Measurements from ENCODE around the gene SNX15. TPM values are rescaled to one million over a fixed set of nuclear protein-coding genes. Genes with fewer than 3 reads are reported as not detected.
"Not testable (repeated sequence)": the region's sequence is repeated elsewhere in the genome, so short reads cannot be mapped to it uniquely, and the experiment has no call there.

The SNX15 gene
- total RNA-seq, 1 experiment from 2014 or later, result 14.8 TPM

DNA sequence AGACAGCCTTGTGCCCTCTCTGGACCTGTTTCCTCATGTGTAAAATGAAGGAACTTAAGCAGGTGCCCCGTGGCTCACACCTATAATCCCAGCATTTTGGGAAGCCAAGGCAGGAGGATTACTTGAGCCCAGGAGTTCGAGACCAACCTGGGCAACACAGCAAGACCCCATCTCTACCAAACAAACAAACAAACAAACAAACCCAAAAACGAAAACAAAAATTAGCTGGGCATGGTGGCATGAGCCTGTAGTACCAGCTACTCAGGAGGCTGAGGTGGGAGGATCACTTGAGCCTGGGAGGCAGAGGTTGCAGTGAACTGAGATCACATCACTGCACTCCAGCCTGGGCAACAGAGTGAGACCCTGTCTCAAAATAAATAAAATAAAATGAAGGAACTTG lies 23.3 kb upstream of the SNX15 start:
- not testable (repeated sequence) for H3K27me3 ChIP-seq; H3K4me3 ChIP-seq; DNase-seq; H3K9me3 ChIP-seq (replicated peaks); H3K27ac ChIP-seq; H3K36me3 ChIP-seq; H3K4me1 ChIP-seq

DNA sequence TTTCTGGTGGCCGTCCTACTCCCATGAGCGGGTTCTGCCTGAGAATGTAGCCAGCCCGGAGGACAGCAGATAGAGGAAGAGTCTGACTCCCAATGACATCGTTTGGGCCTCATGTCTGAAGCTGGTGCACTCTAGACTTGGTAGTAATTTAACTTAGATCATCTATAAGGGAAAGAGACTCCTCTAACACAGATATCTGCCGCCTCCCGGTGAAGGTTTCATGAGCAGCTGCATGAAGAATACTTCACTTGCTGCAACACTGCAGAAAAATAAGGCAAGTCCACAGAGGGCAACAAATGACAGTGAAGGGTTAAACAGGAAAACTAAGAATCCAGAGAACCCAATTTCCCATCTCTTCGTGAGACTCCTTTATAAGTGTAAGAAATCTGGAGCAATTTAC lies 19.2 kb upstream of the SNX15 start:
- no peaks in the 10 kb centered on the region for H3K4me1 ChIP-seq
- H3K9me3 ChIP-seq (replicated peaks), result no peaks in the 10 kb centered on the region
- H3K36me3 ChIP-seq, result no peaks in the 10 kb centered on the region
- no peak overlapping the region for H3K4me3 ChIP-seq
- no peak for DNase-seq
- H3K27me3 ChIP-seq, result 0 out of 2 replicates have a peak, but pooled peaks cover 2% of the 10 kb centered on the region
- no peak overlapping the region for H3K27ac ChIP-seq

DNA sequence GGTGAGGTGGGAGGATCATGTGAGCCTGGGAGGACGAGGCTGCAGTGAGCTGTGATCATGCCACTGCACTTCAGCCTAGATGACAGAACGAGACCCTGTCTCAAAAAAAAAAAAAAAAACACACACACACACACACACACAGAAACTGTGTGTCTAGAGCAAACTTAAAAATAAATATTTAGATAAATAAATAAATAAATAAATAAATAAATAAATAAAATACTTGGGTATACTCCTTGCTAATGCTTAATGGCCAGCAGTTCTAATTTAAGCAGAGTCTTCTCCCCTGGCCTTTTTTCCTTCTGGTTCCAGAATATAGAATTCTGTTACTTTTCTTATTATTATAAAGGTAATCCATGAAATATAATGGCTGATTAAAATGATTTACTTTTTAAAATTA lies 18.4 kb upstream of the SNX15 start:
- H3K4me1 ChIP-seq, result no peaks in the 10 kb centered on the region
- DNase-seq, result no peak
- no peaks in the 10 kb centered on the region for H3K36me3 ChIP-seq
- no peak overlapping the region for H3K4me3 ChIP-seq
- H3K27me3 ChIP-seq, result no peaks in the 10 kb centered on the region
- no peaks in the 10 kb centered on the region for H3K9me3 ChIP-seq (replicated peaks)
- H3K27ac ChIP-seq, result no peak overlapping the region

DNA sequence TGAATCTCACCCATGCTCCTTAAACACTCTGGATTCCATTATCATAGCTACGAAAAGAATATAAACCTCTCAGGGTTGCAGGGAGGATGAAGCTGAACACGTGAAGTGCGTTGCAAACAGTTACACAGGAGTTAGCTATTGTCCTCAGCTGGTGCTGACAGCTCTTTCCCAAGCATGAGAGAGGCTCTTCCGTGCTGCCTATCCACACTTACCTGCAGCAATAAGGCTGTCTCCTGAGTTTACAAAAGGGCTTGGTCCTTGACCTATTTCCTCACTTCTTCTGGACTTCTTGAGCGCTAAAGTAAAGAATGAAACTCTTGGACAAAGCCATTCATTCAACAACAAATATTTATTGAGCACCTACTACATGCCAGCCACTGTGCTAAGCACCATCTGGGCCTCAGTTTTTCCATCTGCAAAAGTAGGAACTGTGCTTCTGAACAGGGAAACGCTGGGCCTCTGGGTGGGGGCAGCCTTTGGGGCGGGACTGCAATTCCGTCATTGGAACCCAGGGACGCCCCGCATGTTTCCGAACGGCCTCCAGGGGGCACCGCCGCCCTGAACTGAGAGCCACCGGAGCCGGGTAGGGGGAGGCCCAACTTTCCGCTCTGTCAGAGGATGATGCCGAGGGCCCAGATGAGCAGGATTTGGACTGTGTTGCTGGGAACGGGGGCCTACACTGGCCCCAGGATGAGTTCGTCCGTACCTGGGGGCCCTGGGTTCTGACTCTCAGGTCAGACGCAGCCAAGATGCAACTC lies 13.9 kb upstream of the SNX15 start:
- 0 out of 2 replicates have a peak, but pooled peaks cover 2% of the 10 kb centered on the region for H3K36me3 ChIP-seq
- H3K4me3 ChIP-seq, result peak overlapping the region; percentile 77
- peak overlapping the region; percentile 87 for H3K27ac ChIP-seq
- peak; percentile 88 to 91 for DNase-seq
- H3K27me3 ChIP-seq, result no peaks in the 10 kb centered on the region
- no peaks in the 10 kb centered on the region for H3K9me3 ChIP-seq (replicated peaks)
- no peaks in the 10 kb centered on the region for H3K4me1 ChIP-seq

DNA sequence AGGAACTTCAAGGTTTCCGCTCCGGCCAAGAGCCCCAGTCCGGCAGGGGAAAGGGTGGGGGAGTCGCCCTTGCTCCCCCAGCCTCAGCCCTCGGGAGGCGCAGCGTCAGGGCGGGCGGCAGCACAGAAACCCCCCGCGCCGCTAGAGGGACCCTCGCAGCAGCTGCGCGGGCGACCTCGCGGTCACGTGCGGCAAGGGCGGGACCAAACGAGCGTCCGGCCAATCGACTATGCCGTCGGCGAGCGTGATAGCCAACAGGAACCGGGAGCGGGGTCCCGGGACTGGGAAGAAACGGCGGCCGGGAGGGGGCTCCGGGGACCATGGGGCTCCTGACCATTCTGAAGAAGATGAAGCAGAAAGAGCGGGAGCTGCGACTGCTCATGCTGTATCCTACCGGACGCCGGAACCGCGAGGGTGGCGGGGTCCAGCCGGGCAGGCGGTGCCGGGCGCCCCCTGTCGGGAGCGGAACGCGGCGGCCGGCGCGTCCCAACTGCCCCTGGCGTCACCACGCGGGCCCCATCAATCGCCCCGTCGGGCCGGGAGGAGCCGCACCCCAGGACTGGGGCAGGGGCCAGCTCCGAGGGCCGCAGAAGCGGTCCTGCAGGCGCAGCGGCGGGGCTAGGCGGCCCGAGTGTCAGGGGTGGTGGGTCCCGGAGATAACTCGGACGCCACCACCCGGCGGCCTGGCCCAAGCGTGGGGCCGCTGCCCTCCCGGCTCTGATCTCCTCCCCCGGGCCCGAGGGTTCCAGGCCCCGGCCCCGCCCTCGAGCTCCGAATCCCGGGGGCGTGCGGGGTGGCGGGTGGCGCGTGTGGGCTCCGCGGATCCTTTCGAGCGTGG lies 13.1 kb upstream of the SNX15 start, which contains the start of gene ARL2:
ARL2 (plus strand) TSS at position 273 of the 838 bp plus-strand sequence; CDS start at position 321, 48 bp downstream.
- no peaks in the 10 kb centered on the region for H3K27me3 ChIP-seq
- H3K27ac ChIP-seq, result peak within 1 kb of the TSS; percentile 87
- no peaks in the 10 kb centered on the region for H3K9me3 ChIP-seq (replicated peaks)
- H3K4me3 ChIP-seq, result peak within 1 kb of the TSS; percentile 77
- 0 out of 2 replicates have a peak, but pooled peaks cover 2% of the 10 kb centered on the region for H3K36me3 ChIP-seq
- peak; percentile 93 for DNase-seq
- no peaks in the 10 kb centered on the region for H3K4me1 ChIP-seq

DNA sequence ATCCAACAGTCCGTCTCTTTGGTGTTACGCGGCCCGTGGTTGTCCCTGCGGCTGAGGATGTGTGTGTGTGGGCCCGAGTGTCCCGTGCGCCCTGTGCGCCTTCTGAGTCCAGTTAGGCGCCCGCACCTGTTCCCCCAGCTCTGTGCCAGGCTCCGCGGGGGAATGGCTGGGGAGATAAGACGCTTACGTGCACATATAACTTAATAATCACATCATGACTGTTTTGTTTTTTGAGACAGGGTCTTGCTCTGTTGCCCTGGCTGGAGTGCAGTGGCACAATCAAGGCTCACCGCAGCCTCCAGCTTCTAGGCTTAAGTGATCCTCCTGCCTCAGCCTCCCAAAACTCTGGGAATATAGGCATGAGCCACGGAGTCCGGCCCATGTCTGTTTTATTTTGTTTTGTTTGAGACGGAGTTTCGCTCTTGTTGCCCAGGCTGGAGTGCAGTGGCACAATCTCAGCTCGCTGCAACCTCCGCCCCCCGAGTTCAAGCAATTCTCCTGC lies 12.5 kb upstream of the SNX15 start:
- Histone ChIP-seq H3K36me3 (0 out of 2 replicates have a peak, but pooled peaks cover 2% of the 10 kb centered on the region), H3K27ac (peak overlapping the region; percentile 87), H3K4me3 (peak overlapping the region; percentile 77), H3K4me1 (no peaks in the 10 kb centered on the region), H3K9me3 (replicated peaks) (no peaks in the 10 kb centered on the region), H3K27me3 (no peaks in the 10 kb centered on the region)
- DNase-seq, result peak; percentile 31 to 55

DNA sequence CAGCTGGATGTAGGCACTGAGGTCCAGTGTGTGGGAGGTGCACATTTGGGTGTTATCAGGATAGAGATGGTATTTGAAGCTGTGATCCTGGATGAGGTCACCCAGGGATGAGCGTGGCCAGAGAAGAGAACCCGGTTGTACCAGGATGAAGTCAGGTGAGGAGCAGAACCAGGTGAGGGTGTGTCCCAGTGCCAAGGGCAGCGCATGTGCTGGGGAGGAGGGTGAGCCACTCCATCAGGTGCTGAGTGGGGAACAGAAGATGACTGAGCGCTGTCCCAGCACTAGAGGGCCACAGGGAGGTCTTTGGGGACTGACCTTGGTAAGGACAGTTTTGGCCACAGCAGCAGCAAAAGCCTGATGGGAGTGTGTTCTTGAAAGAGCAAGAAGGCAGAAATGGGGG lies 10.5 kb upstream of the SNX15 start:
- Histone ChIP-seq H3K27me3 (no peaks in the 10 kb centered on the region), H3K4me3 (no peak overlapping the region), H3K4me1 (no peaks in the 10 kb centered on the region), H3K36me3 (0 out of 2 replicates have a peak, but pooled peaks cover 2% of the 10 kb centered on the region), H3K9me3 (replicated peaks) (no peaks in the 10 kb centered on the region), H3K27ac (no peak overlapping the region)
- DNase-seq, result no peak

DNA sequence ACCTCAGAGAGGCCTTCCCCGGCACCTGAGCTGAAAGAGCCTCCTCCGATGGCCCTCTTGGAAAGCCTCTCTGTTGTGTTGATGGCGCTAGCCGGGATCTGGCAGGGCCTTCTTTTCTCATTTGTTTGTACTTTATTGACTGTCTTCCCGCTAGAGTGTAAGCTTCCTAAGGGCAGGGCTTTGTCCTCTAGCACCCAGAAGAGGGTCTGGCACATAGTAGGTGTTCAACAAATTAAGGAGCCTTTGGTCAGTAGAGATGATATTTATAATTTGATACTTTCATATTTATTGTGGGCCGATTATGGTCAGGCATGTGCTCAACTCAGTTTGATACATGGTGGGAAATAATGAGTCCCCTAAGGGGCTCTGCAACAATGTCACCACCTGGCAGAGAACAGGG lies 9.3 kb upstream of the SNX15 start:
- Histone ChIP-seq H3K36me3 (0 out of 2 replicates have a peak, but pooled peaks cover 2% of the 10 kb centered on the region), H3K27me3 (no peaks in the 10 kb centered on the region), H3K4me1 (no peaks in the 10 kb centered on the region), H3K4me3 (no peak overlapping the region), H3K27ac (no peak overlapping the region), H3K9me3 (replicated peaks) (no peaks in the 10 kb centered on the region)
- no peak for DNase-seq

DNA sequence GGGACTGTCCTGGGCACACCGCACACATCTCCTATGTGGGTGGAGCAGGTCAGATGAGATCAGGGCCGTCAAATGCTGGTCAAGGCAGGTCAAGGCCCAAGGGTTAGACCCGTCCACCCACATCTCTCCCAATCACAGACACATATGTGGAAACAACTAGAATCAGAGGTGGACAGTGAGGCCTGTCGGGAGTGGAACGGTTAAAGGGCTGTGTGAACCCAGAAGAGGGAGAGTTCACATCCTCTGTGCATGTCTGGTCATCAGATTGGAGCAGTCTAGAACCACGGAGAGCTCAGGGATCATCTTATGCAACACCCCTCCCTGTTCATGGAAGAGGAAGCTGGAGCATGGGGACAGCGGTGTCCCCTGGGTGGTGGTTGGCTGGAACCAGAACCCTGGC lies 7.4 kb upstream of the SNX15 start:
- H3K4me1 ChIP-seq, result no peaks in the 10 kb centered on the region
- H3K27me3 ChIP-seq, result no peaks in the 10 kb centered on the region
- 0 out of 2 replicates have a peak, but pooled peaks cover 2% of the 10 kb centered on the region for H3K36me3 ChIP-seq
- H3K4me3 ChIP-seq, result no peak overlapping the region
- no peaks in the 10 kb centered on the region for H3K9me3 ChIP-seq (replicated peaks)
- no peak overlapping the region for H3K27ac ChIP-seq
- no peak for DNase-seq

DNA sequence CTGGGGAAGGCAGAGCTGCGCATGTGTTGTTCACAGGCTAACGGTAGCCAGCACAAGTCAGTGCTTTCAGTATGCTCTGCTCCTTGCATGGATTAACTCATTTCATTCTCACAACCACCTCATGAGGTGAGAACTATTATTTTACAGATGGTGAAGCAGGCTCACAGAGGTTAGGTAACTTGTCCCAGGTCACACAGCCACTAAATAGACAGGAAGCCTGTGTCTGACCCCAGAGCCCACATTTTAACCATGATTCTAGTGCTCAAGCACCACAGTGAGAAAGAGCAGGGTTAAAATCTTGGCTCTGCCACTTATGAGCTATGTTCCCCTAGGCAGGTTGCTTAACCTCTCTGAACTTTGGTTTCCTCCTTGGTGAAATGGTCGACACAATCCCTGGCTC lies 6.2 kb upstream of the SNX15 start:
- H3K36me3 ChIP-seq, result 0 out of 2 replicates have a peak, but pooled peaks cover 2% of the 10 kb centered on the region
- DNase-seq, result no peak

DNA sequence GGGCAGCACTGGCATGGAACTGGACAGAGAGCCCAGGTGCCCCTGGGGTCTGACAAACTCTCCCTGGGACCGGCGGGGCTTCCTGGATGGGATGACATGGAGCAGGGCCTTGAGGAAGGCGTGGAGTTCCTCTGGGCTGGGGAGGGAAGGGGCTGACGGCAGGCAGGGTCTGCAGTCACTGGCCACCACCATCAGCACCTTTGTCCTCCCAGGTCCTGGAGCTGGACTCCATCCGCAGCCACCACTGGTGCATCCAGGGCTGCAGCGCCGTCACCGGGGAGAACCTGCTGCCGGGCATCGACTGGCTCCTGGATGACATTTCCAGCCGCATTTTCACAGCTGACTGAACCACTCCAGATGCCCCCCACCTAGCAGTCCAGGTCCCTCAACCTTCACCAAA lies 5.7 kb upstream of the SNX15 start:
- no peak overlapping the region for H3K4me3 ChIP-seq
- no peaks in the 10 kb centered on the region for H3K27me3 ChIP-seq
- 0 out of 2 replicates have a peak, but pooled peaks cover 2% of the 10 kb centered on the region for H3K36me3 ChIP-seq
- H3K4me1 ChIP-seq, result no peaks in the 10 kb centered on the region
- H3K27ac ChIP-seq, result no peak overlapping the region
- H3K9me3 ChIP-seq (replicated peaks), result no peaks in the 10 kb centered on the region
- no peak for DNase-seq

More for the DNA sequence above, 6.2 kb upstream of the SNX15 start:
- no peak overlapping the region for H3K4me3 ChIP-seq
- no peaks in the 10 kb centered on the region for H3K27me3 ChIP-seq
- no peak overlapping the region for H3K27ac ChIP-seq
- H3K9me3 ChIP-seq (replicated peaks), result no peaks in the 10 kb centered on the region
- H3K4me1 ChIP-seq, result no peaks in the 10 kb centered on the region

DNA sequence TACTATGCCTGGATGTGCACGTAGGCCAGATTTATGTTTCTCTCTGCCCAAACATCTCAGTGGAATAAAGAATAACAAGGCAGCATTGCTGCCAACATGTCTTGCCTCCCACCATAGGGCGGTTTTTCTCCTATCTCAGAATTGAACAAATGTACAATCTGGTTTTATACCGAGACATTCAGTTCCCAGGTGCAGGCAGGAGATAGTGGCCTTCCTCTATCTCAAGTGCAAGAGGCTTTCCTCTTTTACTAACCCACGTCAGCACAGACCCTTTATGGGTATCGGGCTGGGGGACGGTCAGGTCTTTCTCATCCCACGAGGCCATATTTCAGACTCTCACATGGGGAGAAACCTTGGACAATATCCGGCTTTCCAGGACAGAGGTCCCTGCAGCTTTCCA lies 3.7 kb upstream of the SNX15 start:
- not testable (repeated sequence) for H3K27ac ChIP-seq; H3K4me3 ChIP-seq; H3K36me3 ChIP-seq; DNase-seq; H3K4me1 ChIP-seq; H3K27me3 ChIP-seq; H3K9me3 ChIP-seq (replicated peaks)

DNA sequence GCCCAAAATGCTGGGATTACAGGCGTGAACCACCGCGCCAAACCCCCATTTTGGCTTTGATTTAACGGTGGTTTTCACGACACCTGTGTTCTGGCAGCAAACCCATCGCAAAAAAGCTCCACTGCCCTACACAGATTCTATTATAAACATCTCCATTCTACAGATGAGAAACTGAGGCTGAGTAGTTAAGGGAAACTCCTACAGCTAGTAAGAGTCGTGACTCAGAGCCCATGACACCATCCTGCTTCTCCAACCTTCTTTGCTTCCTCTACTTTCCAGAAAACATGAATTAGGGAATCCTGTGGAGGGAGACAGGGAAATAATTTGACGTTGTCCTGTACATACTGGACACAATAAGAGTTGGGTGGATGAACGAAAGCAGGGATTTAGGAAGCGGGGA lies 429 bp upstream of the SNX15 start:
- Histone ChIP-seq H3K9me3 (replicated peaks) (no peaks in the 10 kb centered on the region), H3K27ac (no peak overlapping the region), H3K4me1 (no peaks in the 10 kb centered on the region; the same call in 1 of the 2 replicates), H3K36me3 (no peaks in the 10 kb centered on the region), H3K4me3 (peak overlapping the region; percentile 74), H3K27me3 (no peaks in the 10 kb centered on the region)
- DNase-seq, result no peak

DNA sequence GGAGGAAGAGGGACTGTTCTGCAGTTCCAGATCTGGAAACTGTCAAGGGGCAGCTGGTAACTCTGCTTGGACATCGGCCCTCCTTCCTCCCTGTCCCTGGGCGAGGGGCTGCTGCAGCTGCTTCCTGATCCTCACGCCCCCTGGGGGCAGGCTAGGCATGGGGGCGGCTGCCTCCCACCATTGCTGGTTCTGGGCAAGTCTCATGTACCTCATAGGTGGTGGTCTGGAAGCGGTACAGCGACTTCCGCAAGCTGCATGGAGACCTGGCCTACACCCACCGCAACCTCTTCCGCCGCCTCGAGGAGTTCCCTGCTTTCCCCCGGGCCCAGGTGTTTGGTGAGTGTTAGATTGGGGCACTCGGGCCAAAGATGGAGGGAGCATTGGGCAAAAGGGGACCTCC lies 5.0 kb downstream of the SNX15 start:
- Histone ChIP-seq H3K27ac (no peak overlapping the region), H3K36me3 (no peaks in the 10 kb centered on the region), H3K4me1 (no peaks in the 10 kb centered on the region; the same call in 1 of the 2 replicates), H3K4me3 (no peak overlapping the region), H3K27me3 (no peaks in the 10 kb centered on the region), H3K9me3 (replicated peaks) (no peaks in the 10 kb centered on the region)
- no peak for DNase-seq

DNA sequence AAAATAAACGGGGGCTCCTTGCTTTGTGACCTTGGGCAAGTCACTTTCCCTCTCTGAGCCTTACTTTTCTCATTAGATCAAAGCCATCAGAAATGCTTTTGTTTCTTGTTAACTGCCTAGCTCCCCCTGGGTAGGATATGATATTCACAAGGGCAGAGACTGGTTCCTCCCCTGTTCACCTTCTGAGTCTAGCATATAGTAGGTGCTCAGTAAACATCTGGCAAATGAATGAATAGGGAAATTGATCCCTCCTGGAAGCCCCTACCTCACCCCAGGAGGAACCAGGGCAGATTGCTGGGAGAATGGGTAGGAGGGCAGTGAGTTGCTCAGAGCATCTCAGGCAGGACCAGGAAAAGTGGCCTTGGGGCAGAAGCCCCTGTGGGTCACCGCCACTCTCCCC lies 7.2 kb downstream of the SNX15 start:
- Histone ChIP-seq H3K9me3 (replicated peaks) (no peaks in the 10 kb centered on the region), H3K36me3 (no peaks in the 10 kb centered on the region), H3K4me3 (no peak overlapping the region), H3K27ac (no peak overlapping the region), H3K4me1 (no peaks in the 10 kb centered on the region), H3K27me3 (no peaks in the 10 kb centered on the region)
- no peak for DNase-seq
